GM18499 (cell line): Measurements from ENCODE around the gene PELO.
"Not testable (repeated sequence)": the region's sequence is repeated elsewhere in the genome, so short reads cannot be mapped to it uniquely, and the experiment has no call there.

Experiments used
- ATAC-seq: cut with Tn5 transposase; IDR thresholded peaks from one replicate; pipeline ENCODE4 v1.9.1; 2021; ENCODE audit warnings: moderate number of reproducible peaks; ENCODE audit not compliant: insufficient read depth, unreplicated experiment

PELO gene

DNA sequence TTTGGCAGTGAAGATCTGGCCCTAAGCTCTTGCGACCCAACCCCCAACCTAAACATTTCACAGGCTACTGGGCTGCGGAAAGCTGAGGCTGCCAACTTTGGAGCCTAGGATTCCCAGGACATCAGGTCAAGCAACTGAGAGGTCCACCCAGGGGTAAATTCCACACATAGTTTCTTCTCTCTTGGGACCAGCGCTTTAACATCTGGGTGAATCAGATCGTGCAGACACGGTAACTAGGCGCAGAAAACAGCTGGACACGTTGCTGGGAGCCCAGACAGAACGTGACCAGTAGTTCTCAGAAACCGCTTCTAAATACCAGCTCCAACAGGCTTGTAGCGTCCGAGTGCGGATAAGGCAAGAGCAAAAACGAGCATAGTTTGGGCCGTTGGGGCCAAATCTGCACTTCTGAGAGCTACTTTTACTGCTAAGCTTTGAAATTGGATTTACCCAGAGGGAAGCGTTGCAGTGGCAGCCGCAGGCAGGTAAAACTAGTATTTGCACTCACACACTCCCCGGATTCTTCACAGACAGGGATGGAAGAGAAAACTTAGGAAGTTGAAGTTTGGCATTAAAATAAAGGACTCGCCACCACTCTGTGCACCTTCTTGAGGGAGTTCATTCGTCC is 11.8 kb downstream of the PELO start:
- ATAC-seq: peak; percentile 11

GRCh38 chr5:52799983-52800393 is 12.3 kb downstream of the PELO start:
- ATAC-seq: peak; percentile 69

DNA sequence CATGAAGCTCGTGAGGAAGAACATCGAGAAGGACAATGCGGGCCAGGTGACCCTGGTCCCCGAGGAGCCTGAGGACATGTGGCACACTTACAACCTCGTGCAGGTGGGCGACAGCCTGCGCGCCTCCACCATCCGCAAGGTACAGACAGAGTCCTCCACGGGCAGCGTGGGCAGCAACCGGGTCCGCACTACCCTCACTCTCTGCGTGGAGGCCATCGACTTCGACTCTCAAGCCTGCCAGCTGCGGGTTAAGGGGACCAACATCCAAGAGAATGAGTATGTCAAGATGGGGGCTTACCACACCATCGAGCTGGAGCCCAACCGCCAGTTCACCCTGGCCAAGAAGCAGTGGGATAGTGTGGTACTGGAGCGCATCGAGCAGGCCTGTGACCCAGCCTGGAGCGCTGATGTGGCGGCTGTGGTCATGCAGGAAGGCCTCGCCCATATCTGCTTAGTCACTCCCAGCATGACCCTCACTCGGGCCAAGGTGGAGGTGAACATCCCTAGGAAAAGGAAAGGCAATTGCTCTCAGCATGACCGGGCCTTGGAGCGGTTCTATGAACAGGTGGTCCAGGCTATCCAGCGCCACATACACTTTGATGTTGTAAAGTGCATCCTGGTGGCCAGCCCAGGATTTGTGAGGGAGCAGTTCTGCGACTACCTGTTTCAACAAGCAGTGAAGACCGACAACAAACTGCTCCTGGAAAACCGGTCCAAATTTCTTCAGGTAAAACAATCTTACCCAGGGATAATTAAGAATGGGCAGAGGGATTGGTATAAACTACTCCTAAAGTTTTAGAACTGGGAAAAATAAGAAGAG is 12.9 kb downstream of the PELO start:
- peak; percentile 29 for ATAC-seq

DNA sequence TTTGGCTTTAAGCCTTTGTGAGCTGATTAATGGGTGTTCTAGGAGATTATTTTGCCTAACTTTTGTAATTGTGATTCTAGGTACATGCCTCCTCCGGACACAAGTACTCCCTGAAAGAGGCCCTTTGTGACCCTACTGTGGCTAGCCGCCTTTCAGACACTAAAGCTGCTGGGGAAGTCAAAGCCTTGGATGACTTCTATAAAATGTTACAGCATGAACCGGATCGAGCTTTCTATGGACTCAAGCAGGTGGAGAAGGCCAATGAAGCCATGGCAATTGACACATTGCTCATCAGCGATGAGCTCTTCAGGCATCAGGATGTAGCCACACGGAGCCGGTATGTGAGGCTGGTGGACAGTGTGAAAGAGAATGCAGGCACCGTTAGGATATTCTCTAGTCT is 13.6 kb downstream of the PELO start:
- ATAC-seq: no peak

DNA sequence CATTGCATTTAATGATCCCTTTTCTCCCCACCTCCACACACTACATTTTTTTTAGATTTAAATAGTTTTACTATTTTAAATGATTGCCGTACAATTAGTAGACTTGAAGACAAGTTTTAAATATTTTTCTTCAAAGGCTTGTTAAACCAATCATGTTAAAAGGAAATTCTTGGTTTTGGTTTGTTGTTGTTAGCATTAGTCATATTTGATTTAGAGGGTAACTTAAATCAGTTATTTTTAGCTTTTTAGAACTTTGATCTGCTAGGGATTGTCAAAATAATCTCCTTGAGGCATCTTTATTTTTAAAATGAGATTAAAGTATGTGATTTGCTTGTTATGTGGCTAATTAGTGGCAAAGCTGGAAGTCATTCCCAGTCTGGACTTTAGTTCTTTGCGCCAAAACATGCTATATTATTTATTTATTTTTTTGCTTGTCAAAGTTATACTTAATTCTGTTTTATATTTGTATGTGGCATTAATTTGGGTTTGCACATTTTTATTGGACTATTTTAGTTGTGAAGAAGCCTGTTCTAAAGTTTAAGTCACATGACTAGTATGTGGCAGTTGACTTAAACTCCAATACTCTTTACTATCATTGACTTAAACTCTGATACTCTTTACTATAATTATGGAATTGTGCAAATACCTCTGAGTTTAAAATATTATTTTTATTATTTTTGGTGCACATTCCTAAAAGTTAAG is 14.7 kb downstream of the PELO start:
- ATAC-seq: no peak

DNA sequence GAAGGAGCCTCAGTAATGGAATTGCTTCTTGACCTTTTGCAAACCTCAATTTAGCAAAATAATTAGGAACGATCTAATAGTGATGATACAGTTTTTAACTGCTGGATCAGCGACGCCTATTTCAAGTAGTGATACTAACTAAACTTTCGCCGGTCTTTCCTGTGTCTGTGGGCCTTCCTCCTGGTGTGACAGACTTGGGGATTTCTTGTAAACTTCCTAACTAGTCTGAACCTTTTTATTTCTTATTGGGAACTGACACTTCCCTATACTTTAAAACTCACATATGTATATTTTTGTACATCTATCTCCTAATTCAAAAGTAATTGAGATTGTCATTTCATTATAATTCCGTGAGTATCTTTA is 15.2 kb downstream of the PELO start:
- no peak for ATAC-seq

GRCh38 chr5:52804387-52804791 is 16.7 kb downstream of the PELO start:
- ATAC-seq: no peak

GRCh38 chr5:52804981-52805380 is 17.3 kb downstream of the PELO start:
- no peak for ATAC-seq

DNA sequence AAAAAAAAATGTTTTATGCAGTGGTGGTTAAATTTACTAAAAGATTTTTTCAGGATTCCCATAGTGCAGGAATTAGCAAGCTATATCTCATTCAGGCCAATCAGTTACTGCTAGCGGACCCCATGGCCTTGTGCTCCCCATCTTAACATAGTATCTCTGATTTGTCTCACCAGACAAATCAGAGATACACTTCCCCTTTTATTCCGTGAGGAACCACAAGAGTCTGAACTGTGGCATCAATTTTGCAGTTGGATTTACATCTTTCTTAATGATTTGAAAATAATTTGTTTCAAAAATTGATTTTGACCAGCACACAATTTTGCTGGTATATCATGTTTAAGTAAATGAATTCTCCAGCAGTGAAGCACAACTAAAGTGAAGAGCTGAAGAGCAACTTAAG is 17.9 kb downstream of the PELO start:
- ATAC-seq: no peak

DNA sequence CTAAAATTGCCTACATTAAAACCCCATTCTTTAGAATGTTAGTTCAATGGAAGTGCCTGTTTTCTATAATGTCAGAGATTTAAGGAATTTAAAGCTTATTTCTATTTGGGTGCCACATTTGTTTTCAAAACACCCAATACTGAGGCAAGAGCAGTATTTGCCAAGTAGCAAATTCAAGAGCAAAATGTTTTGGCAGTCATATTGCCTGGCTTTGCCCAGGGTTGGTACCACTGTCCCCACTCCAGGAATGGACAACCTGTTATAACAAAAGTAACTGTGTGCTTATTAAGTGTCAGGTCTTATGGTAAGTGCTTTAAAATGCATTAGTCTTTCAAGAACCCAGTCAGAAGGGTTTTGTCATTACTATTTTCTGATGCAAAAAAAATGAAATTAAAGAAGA is 19.3 kb downstream of the PELO start:
- no peak for ATAC-seq

DNA sequence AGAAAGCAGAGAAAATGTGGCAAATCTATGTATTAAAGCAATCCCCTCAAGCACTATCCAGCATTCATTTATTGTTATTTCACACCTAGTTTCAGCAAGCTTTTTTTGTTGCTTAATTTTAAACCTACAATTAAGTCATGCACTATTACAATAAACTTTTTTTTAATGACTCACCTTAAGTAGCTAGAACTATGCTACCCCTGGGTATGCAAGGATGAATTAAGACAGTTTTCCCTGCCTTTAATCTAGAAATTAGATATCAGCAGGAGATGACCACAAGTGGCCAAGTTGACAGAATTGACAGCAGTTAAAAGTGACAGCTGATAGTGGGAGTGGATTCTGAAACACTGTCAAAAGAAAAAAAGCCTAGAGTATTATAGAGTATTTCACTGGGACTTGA is 20.0 kb downstream of the PELO start:
- ATAC-seq: no peak

- ATAC-seq: no peak
Observed at GRCh38 chr5:52808316-52808901, 20.7 kb downstream of the PELO start.

GRCh38 chr5:52809884-52810283 is 22.2 kb downstream of the PELO start:
- ATAC-seq: no peak

DNA sequence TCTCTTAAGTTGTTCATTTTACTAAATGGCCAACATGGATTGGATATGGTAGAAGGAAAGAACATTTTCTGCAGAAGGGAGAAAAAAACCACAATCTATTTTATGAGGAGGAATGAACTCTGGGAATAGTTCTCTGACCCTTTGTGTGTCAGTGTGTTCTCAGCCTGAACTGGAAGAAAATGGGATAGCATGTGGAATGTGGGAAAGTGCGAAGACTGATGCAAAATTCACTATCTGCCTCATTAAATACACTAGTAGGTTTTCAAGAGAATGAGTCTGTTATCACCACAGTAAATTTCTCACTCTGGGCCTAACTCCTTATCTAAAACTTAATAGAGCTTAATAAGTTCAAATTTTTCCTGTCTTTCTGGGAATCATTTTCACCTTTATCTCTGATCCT is 22.7 kb downstream of the PELO start:
- ATAC-seq: no peak

DNA sequence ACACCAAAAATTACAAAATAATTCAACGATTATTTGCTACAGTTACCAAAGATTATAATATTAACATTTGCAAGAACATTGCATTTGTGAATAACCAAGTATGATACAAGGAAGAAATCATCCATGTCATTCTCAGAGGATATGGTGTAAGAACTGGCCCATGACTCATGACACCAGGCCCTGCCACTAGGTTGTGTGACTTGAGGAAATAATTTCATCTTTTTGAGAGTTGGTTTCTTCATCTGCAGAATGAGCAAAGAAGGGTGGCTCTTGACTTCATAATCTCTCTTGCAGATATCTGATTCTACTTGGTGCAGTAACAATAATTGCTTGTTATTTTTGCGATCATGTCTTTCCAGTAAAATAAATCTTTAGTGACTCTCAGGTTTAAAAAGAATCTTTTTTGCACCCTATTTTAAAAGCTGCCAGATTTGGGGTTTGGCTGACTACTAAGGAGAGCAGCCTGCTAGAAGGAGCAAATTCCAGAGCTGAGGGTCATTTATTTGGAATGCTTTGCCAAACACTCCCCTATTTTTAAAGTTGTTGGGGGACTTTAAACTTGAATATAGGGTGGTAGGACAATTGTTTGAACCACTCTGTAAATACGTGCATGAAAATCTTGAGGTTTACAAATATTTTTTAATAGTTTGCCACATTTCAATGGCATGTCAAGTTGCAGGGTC is 23.5 kb downstream of the PELO start:
- no peak for ATAC-seq

DNA sequence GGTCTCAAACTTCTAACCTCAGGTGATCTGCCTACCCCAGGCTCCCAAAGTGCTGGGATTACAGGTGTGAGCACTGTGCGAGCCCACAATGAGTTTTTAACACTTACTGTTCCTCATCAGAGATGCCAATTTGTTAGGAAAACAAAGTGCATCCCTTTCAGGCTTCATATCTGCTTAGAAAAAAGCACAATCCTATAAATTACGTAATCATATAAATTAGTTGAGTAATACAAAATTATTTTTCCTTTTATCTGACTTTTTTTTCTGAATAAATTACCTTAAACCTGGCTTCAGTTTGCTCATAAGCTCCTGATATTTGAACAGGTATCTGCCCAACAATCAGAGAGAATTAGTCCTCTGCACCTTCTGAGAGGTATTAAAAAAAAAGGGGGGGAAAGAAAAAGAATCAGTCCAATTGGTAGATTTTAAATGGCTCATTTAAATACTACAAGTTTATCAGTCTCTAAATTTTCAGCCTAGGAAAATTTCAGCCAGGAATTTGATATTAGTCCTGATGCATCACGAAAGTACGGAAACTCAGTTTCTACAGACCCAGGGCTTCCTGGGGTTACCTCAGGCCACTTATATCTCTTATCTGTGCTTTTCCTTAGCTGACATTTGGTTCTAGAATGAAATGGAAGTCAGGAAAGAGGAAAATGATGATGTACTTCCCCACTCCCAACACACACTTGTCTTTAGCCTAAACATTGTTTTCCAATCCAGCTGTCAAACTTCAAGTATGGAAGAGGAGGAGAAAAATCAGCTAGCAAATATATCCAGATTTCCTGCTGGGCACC is 26.8 kb downstream of the PELO start:
- no peak for ATAC-seq

- ATAC-seq: no peak
Observed at GRCh38 chr5:52817818-52818217, 30.1 kb downstream of the PELO start.

DNA sequence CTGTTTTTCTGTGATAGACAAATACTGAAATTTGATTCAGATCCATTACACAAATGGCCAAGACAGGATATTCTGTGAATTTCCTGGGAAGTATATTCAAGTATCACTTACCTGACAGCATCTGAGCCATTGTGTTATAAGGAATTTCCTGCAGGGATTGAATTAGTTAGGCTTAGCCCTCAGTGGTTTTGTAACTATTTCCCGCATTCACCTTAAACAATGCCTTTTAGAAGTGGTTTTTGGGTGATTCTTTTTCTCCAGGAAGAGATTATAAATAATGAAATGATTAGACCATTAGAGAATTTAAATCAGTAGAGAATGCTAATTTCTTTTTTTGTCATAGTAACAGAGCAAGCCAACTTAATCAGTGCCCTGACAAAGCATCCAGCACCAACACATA is 30.6 kb downstream of the PELO start:
- no peak for ATAC-seq

DNA sequence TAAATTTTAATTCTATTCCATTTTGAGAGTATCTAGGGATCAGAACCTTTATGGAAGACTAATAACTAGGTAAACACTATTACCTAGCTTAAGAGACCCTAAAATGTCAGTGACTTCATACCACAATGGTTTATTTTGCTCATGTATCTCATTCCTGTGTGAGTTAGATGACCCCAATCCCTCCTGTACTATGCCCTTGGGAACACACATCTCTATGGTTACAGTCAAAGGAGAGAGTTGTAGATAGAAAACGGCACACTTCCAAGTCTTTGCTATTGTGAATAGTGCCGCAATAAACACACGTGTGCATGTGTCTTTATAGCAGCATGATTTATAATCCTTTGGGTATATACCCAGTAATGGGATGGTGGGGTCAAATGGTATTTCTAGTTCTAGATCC is 31.1 kb downstream of the PELO start:
- ATAC-seq: not testable (repeated sequence)

DNA sequence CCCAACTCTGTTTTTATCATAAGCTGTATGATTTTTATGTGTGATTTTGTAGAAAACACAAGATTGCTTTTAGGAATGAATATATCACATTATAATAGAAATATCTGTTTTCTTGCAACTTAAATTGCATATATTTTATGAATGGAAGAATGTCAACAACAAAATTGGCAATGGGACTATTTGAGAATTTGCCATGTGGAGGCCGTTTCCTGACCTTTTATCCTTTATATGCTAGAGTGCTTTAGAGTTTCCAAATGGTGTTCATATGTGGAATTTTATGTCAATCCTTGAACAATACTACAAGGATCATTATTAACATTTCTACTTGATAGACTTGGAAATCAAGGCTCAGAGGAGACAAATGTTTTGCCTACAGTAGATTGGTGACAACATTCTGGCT is 34.2 kb downstream of the PELO start:
- no peak for ATAC-seq
